Colonic mucosa (tissue), 4 donors: Measurements from ENCODE around the gene CREB5. TPM values are rescaled to one million over a fixed set of nuclear protein-coding genes. Genes with fewer than 3 reads are reported as not detected.

Experiments used
- DNase-seq: peaks from one replicate; pipeline ENCODE4 v3.0.0-alpha.2; 2020
- H3K27ac ChIP-seq: fragments of 200-600 bp; one replicate; pipeline ENCODE4 v1.8.0; 2021
- H3K27me3 ChIP-seq: fragments of 200-600 bp; one replicate; pipeline ENCODE4 v1.8.0; 2021
- H3K36me3 ChIP-seq: fragments of 200-600 bp; one replicate; pipeline ENCODE4 v1.8.0; 2021
- H3K4me1 ChIP-seq: fragments of 200-600 bp; one replicate; pipeline ENCODE4 v1.8.0; 2021; ENCODE audit warnings: mild to moderate bottlenecking
- H3K4me3 ChIP-seq: fragments of 200-600 bp; one replicate; pipeline ENCODE4 v1.8.0; 2021
- H3K9ac ChIP-seq, 2 donors: one replicate each; pipeline ENCODE4 v1.7.0; 2013; ENCODE audit warnings: control low read depth in 2 of 2, low read depth in 2 of 2, low read length in 2 of 2
- H3K9me3 ChIP-seq: fragments of 200-600 bp; one replicate; pipeline ENCODE4 v1.8.0; 2021
- intact Hi-C: fragments of 100-400 bp; cut with DNase I; formaldehyde crosslinking; loops from one replicate; pipeline ENCODE4 v1.14.1; 2022
- total RNA-seq, 2 donors: library from RNA; stranded (reverse); fragmentation: NEBNext Ultra II Directional in 1 of 2; extraction: Animal tissue kit (Norgen Biotek cat#: 25700) in 1 of 2; gene quantifications; one replicate each; pipeline ENCODE4 v1.2.1, GENCODE V29; 2021
- TF ChIP-seq, protein P1 (sequence below): fragments of 200-600 bp; IDR thresholded peaks from one replicate; pipeline ENCODE4 v1.8.0; 2022; ENCODE audit warnings: antibody characterized with exemption, mild to moderate bottlenecking
- donor health status: healthy.
- donor health status: DM: no; HTN: no; CAD: no.
- donor health status: DM: no; HTN: no; CAD: no.

Gene CREB5
- total RNA-seq, 2 donors from 2014 or later, result 0.54 to 3.6 TPM

DNA sequence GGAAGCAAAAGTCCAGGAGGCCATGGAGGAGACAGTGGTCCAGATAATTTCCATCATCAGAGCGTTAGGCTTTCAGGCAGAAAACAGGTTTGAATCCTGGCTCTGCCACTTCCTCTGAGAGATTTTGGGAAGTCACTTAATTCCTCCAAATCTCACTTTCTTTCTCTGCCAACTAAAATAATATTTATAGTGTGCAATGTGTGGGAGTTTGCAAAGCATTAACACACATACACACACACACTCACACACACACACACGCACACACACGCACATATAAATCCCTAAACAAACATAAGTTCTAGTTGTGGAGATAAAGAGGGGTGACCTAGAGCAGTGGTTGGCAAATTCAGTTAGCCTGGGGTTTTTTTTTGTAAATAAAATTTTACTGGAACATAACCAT lies 461.0 kb downstream of the CREB5 start:
- Histone ChIP-seq H3K27me3 (no peaks in the 10 kb centered on the region), H3K27ac (no peak overlapping the region), H3K36me3 (no peaks in the 10 kb centered on the region), H3K9ac (no peak overlapping the region), H3K9me3 (no peaks in the 10 kb centered on the region), H3K4me3 (no peak overlapping the region), H3K4me1 (no peaks in the 10 kb centered on the region)
- DNase-seq, result no peak
- intact Hi-C loops, result no loop called here
- TF ChIP-seq, protein P1, sequence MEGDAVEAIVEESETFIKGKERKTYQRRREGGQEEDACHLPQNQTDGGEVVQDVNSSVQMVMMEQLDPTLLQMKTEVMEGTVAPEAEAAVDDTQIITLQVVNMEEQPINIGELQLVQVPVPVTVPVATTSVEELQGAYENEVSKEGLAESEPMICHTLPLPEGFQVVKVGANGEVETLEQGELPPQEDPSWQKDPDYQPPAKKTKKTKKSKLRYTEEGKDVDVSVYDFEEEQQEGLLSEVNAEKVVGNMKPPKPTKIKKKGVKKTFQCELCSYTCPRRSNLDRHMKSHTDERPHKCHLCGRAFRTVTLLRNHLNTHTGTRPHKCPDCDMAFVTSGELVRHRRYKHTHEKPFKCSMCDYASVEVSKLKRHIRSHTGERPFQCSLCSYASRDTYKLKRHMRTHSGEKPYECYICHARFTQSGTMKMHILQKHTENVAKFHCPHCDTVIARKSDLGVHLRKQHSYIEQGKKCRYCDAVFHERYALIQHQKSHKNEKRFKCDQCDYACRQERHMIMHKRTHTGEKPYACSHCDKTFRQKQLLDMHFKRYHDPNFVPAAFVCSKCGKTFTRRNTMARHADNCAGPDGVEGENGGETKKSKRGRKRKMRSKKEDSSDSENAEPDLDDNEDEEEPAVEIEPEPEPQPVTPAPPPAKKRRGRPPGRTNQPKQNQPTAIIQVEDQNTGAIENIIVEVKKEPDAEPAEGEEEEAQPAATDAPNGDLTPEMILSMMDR, result no peak

DNA sequence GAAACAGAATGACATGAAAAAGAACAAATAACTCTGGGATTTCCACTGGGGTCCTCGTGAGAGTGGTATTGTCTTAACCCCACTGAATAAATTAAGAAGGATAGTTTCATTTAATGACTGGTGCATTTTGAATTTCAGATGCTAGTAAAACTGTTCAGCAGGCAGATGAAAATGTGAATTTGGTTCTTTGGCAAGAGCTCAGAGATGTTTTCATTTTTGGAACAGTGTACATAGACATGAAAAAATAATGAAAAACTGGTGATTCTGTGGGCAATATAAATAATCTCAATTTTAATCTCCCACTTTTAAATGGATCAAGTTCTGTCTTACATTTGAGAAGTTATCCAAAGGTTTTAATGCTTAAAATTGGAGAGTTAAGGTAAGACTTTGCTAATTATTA lies 461.7 kb downstream of the CREB5 start:
- Histone ChIP-seq H3K27ac (no peak overlapping the region), H3K36me3 (no peaks in the 10 kb centered on the region), H3K9ac (no peak overlapping the region), H3K27me3 (no peaks in the 10 kb centered on the region), H3K9me3 (no peaks in the 10 kb centered on the region), H3K4me1 (no peaks in the 10 kb centered on the region), H3K4me3 (no peak overlapping the region)
- no peak for DNase-seq
- intact Hi-C loops, result no loop called here
- TF ChIP-seq, protein P1, result no peak

Other genes with a start within 250 kb of the CREB5 start
- gene JAZF1, start 231.7 kb upstream of the CREB5 start, total RNA-seq, result 10 to 100 TPM in 1 of 2 donors, 1 to 10 TPM in 1; 1.8 to 10.1 TPM